DOHH2 (cell line): ENCODE measurements around the gene ABCC6.

Experiments used
- EZH2phosphoT487 ChIP-seq: fragments of 200-600 bp; sonication (generic); IDR thresholded peaks from 2 replicates; pipeline ENCODE4 v1.6.1; 2017; ENCODE audit warnings: borderline replicate concordance, mild to moderate bottlenecking, antibody characterized with exemption, low read length, moderate library complexity, mixed read lengths
- TF ChIP-seq, protein P1 (sequence below): fragments of 200-600 bp; sonication (generic); IDR thresholded peaks from one replicate; pipeline ENCODE4 v1.5.1; 2014; ENCODE audit warnings: antibody characterized with exemption, mild to moderate bottlenecking, low read depth, low read length; ENCODE audit not compliant: poor library complexity, severe bottlenecking

DNA sequence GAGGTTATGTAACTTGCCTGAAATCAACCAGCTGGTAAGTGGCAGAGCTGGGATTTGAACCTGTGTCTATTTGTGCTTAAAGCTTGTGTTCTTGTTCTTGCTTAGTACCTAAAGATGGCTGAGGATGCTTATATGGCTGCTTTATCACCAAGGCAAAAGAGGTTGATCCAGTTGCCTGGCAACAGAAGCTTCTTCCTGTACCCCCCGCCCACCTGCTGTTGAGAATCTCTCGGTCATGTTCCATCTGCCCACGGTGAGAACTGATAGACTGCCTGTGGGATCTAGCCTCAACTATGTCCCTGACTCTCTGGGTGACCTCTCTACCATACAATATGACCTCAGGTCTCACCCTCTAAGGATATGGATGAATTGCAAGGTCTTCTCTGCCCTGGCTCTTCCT, 60.7 kb downstream of the ABCC6 start:
- no peak for TF ChIP-seq EZH2phosphoT487
- TF ChIP-seq, protein P1, sequence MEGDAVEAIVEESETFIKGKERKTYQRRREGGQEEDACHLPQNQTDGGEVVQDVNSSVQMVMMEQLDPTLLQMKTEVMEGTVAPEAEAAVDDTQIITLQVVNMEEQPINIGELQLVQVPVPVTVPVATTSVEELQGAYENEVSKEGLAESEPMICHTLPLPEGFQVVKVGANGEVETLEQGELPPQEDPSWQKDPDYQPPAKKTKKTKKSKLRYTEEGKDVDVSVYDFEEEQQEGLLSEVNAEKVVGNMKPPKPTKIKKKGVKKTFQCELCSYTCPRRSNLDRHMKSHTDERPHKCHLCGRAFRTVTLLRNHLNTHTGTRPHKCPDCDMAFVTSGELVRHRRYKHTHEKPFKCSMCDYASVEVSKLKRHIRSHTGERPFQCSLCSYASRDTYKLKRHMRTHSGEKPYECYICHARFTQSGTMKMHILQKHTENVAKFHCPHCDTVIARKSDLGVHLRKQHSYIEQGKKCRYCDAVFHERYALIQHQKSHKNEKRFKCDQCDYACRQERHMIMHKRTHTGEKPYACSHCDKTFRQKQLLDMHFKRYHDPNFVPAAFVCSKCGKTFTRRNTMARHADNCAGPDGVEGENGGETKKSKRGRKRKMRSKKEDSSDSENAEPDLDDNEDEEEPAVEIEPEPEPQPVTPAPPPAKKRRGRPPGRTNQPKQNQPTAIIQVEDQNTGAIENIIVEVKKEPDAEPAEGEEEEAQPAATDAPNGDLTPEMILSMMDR: no peak
